ENCODE measurements around the gene RP2. TPM values are rescaled to one million over a fixed set of nuclear protein-coding genes. Genes with fewer than 3 reads are reported as not detected.

Gene RP2
- total RNA-seq, 1 experiment from 2014 or later = 32.7 TPM

- Mint-ChIP-seq H3K27me3 (ENCODE audit: insufficient read depth, unreplicated experiment) (no peaks in the 10 kb centered on the region), H3K27ac (ENCODE audit: unreplicated experiment) (peak within 1 kb of the TSS; percentile 85), H3K36me3 (ENCODE audit: insufficient read depth, unreplicated experiment) (no peaks in the 10 kb centered on the region), H3K4me3 (ENCODE audit: unreplicated experiment) (peak within 1 kb of the TSS; percentile 85), H3K4me1 (ENCODE audit: low read depth, unreplicated experiment) (no peaks in the 10 kb centered on the region), H3K9me3 (ENCODE audit: unreplicated experiment) (no peaks in the 10 kb centered on the region)
- intact Hi-C loops (cut with micrococcal nuclease; ENCODE audit: unreplicated experiment) = loop anchor here (2.0 kb wide), 1 partner anchor 41 kb away; no protein-coding TSS in a partner anchor
- Histone ChIP-seq H3K27me3 (replicated peaks; ENCODE audit: control insufficient read depth, insufficient read depth, low read length) (no peaks in the 10 kb centered on the region), H3K9me3 (no peaks in the 10 kb centered on the region), H3K36me3 (ENCODE audit: control insufficient read depth, insufficient read depth, low read length) (no peaks in the 10 kb centered on the region), H3K4me1 (no peaks in the 10 kb centered on the region), H3K4me3 (ENCODE audit: low read depth, low read length) (peak within 1 kb of the TSS; percentile 74)
- POLR2A ChIA-PET = interaction anchor here (0.7 kb wide), 1 partner anchor 321 kb away, joined by 7 read pairs; the partner anchor contains the start of gene USP11
- CTCF ChIA-PET = interaction anchor here (1.5 to 2.4 kb wide), 2 partner anchors 8 to 73 kb away, joined by 3 to 10 read pairs; no protein-coding TSS in a partner anchor
- TF ChIP-seq CTCF (IDR thresholded peaks at IDR 0.05; ENCODE audit: insufficient read depth in 1 of 2, low read depth in 1 of 2, low read length in 1 of 2, severe bottlenecking in 1 of 2, unreplicated experiment in 1 of 2) = peak in 1 of 2 experiments; percentile 2
- DNase-seq = peak; percentile 82 to 87
- BruUV-seq (replicated peaks) = no TSS peak
Measured at GRCh38 chrX:46912098-46912602, 75.3 kb downstream of the RP2 start, which contains the start of gene JADE3. Gene JADE3, plus strand, starts transcription at chrX:46912421. Its CDS starts 72,474 bp downstream, at chrX:46984895.

GRCh38 chrX:46912603-46913491 is 76.0 kb downstream of the RP2 start:
- Histone ChIP-seq H3K4me3 (ENCODE audit: low read depth, low read length) (peak overlapping the region; percentile 74), H3K36me3 (ENCODE audit: control insufficient read depth, insufficient read depth, low read length) (no peaks in the 10 kb centered on the region), H3K27me3 (replicated peaks; ENCODE audit: control insufficient read depth, insufficient read depth, low read length) (no peaks in the 10 kb centered on the region), H3K9me3 (no peaks in the 10 kb centered on the region), H3K4me1 (no peaks in the 10 kb centered on the region)
- Mint-ChIP-seq H3K4me1 (ENCODE audit: low read depth, unreplicated experiment) (no peaks in the 10 kb centered on the region), H3K27me3 (ENCODE audit: insufficient read depth, unreplicated experiment) (no peaks in the 10 kb centered on the region), H3K4me3 (ENCODE audit: unreplicated experiment) (peak overlapping the region; percentile 85), H3K36me3 (ENCODE audit: insufficient read depth, unreplicated experiment) (no peaks in the 10 kb centered on the region), H3K9me3 (ENCODE audit: unreplicated experiment) (no peaks in the 10 kb centered on the region), H3K27ac (ENCODE audit: unreplicated experiment) (peak overlapping the region; percentile 85)
- ChIA-PET CTCF (interaction anchor here (0.7 to 2.4 kb wide), 4 partner anchors 9 to 1995 kb away, joined by 3 to 10 read pairs (median 3); no protein-coding TSS in a partner anchor), POLR2A (interaction anchor here (0.7 to 1.0 kb wide), 2 partner anchors 19 to 320 kb away, joined by 3 to 7 read pairs; partner anchors contain the start of gene USP11)
- no TSS peak for BruUV-seq (replicated peaks)
- intact Hi-C loops (cut with micrococcal nuclease; ENCODE audit: unreplicated experiment) = loop anchor here (1.0 to 2.0 kb wide), 2 partner anchors 40 to 65 kb away; no protein-coding TSS in a partner anchor
- DNase-seq = peak; percentile 60 to 82
- TF ChIP-seq CTCF (IDR thresholded peaks at IDR 0.05; ENCODE audit: insufficient read depth in 1 of 2, low read depth in 1 of 2, low read length in 1 of 2, severe bottlenecking in 1 of 2, unreplicated experiment in 1 of 2) = peak in 1 of 2 experiments; percentile 70

- H3K27me3 ChIP-seq (replicated peaks; ENCODE audit: control insufficient read depth, insufficient read depth, low read length) = no peaks in the 10 kb centered on the region
- ChIA-PET CTCF (interaction anchor here (0.7 to 2.4 kb wide), 3 partner anchors 10 to 180 kb away, joined by 3 to 10 read pairs (median 3); no protein-coding TSS in a partner anchor), POLR2A (interaction anchor here (1.0 kb wide), 1 partner anchor 19 kb away, joined by 3 read pairs; no protein-coding TSS in a partner anchor)
- no peaks in the 10 kb centered on the region for H3K4me1 Mint-ChIP-seq (ENCODE audit: low read depth, unreplicated experiment)
- H3K27ac Mint-ChIP-seq (ENCODE audit: unreplicated experiment) = peak overlapping the region; percentile 85
- TSS peak; percentile 38 for BruUV-seq (replicated peaks)
- no peaks in the 10 kb centered on the region for H3K9me3 ChIP-seq
- no peaks in the 10 kb centered on the region for H3K27me3 Mint-ChIP-seq (ENCODE audit: insufficient read depth, unreplicated experiment)
- no peak for TF ChIP-seq CTCF (IDR thresholded peaks at IDR 0.05; ENCODE audit: insufficient read depth in 1 of 2, low read depth in 1 of 2, low read length in 1 of 2, severe bottlenecking in 1 of 2, unreplicated experiment in 1 of 2)
- H3K36me3 Mint-ChIP-seq (ENCODE audit: insufficient read depth, unreplicated experiment) = peaks cover 2% of the 10 kb centered on the region
- H3K36me3 ChIP-seq (ENCODE audit: control insufficient read depth, insufficient read depth, low read length) = no peaks in the 10 kb centered on the region
- H3K9me3 Mint-ChIP-seq (ENCODE audit: unreplicated experiment) = no peaks in the 10 kb centered on the region
- peaks cover 3% of the 10 kb centered on the region; the same call in 1 of the 2 replicates for H3K4me1 ChIP-seq
- H3K4me3 ChIP-seq (ENCODE audit: low read depth, low read length) = peak overlapping the region; percentile 74
- peak overlapping the region; percentile 85 for H3K4me3 Mint-ChIP-seq (ENCODE audit: unreplicated experiment)
- intact Hi-C loops (cut with micrococcal nuclease; ENCODE audit: unreplicated experiment) = loop anchor here (1.0 to 2.0 kb wide), 2 partner anchors 39 to 65 kb away; no protein-coding TSS in a partner anchor
- DNase-seq = peak; percentile 47 to 51
Measured at GRCh38 chrX:46913667-46914066, 76.8 kb downstream of the RP2 start.

Measured in Caco-2 (cell line).